22Rv1 (cell line): ENCODE data around the gene ANTKMT.

ENCODE experiments used
- ZFX ChIP-seq: fragments of 450-650 bp; IDR thresholded peaks from 2 replicates; pipeline ENCODE4 v1.6.1; 2017; ENCODE audit warnings: antibody characterized with exemption, borderline replicate concordance
- TF ChIP-seq, protein P1 (sequence below): fragments of 450-650 bp; IDR thresholded peaks from 2 replicates; pipeline ENCODE4 v1.5.1; 2017; ENCODE audit warnings: mild to moderate bottlenecking

DNA sequence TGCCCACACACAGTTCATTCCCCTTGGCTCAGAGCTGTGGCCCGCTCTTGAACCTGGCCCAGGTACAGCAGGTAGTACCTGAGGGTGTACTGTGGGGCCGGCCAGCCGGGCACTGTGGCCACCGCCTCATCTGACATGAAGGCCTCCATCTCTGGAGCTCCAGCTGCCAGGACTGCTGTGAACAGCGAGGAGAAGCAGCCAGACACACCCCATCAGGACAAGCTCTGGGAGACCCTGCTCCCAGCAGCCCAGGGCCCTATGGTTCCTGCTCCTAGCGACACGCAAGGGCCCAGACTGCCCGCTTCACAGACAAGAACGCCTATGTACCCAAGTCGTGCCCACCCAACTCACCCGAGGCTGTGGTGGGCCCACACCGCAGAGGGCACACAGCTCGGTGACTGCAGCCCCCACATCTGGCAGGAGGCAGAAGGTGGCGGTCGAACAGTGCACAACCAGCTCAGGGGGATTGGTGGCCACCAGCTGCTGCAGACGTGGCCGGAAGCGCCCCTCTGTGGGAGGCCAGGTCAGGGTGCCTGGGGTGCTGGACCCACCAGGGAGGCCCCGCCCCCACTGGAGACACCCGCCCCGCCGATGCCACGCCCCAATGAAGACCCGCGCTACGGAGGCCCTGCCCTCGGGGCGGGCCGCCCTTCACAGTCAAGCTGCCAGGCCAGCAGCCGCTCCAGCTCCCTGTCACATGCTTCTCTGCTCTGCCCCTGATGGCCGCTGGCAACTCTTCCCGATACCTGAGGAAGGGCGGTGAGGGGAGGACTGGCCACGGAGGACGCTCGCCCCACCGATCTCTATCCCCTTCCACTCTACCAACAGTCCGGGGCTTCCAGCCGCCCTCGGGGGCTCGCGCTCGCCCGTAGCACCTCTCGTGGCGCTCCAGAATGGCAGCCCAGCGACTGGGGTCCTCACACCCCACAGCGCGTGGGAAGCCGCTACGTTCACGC lies 41.8 kb upstream of the ANTKMT start:
- TF ChIP-seq, protein P1, sequence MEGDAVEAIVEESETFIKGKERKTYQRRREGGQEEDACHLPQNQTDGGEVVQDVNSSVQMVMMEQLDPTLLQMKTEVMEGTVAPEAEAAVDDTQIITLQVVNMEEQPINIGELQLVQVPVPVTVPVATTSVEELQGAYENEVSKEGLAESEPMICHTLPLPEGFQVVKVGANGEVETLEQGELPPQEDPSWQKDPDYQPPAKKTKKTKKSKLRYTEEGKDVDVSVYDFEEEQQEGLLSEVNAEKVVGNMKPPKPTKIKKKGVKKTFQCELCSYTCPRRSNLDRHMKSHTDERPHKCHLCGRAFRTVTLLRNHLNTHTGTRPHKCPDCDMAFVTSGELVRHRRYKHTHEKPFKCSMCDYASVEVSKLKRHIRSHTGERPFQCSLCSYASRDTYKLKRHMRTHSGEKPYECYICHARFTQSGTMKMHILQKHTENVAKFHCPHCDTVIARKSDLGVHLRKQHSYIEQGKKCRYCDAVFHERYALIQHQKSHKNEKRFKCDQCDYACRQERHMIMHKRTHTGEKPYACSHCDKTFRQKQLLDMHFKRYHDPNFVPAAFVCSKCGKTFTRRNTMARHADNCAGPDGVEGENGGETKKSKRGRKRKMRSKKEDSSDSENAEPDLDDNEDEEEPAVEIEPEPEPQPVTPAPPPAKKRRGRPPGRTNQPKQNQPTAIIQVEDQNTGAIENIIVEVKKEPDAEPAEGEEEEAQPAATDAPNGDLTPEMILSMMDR, result no peak
- TF ChIP-seq ZFX, result no peak
